GM18951 (cell line): ENCODE results near the gene PCDH18.

ENCODE experiments used
- POLR2A ChIP-seq: IDR thresholded peaks from 4 replicates; pipeline ENCODE4 v1.6.1; 2011; ENCODE audit warnings: mild to moderate bottlenecking; ENCODE audit not compliant: insufficient read length, insufficient read depth; ENCODE audit errors: extremely low read depth
- in situ Hi-C: fragments of 300-500 bp; cut with MboI; formaldehyde crosslinking; loops from one replicate; pipeline ENCODE4 v1.12.0; 2022; ENCODE audit warnings: low sequenced_read_pairs, mixed read lengths, inconsistent platforms; ENCODE audit not compliant: unreplicated experiment

Gene PCDH18

DNA sequence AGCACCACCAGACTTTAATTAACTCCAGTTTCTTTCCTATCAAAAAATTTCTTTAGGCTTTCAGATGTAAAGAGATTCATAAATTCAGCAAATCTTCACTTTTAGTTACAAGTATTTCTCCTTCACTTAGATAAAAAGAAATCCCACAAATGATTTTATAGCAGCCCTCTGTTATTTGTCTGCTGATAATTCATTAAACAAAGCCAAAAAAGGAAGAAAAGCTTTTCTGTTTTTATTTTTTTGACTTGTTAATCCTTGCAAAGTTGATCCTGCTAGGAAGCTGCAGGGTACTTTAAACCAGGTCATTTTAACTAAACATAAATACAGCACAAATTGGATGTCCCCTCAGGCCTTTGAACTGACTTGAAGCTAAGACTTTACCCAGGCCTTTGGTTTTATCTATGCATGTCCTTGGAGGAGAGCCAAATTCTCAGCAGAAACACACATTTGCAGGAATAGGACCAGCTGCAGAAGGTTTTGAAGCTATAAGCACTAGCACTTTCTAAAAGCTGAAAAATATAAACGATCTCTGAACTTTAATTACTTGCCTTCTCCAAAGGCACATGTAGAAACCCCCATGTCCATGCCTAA lies 57.5 kb downstream of the PCDH18 start:
- TF ChIP-seq POLR2A, result no peak
- in situ Hi-C loops, result no loop called here

DNA sequence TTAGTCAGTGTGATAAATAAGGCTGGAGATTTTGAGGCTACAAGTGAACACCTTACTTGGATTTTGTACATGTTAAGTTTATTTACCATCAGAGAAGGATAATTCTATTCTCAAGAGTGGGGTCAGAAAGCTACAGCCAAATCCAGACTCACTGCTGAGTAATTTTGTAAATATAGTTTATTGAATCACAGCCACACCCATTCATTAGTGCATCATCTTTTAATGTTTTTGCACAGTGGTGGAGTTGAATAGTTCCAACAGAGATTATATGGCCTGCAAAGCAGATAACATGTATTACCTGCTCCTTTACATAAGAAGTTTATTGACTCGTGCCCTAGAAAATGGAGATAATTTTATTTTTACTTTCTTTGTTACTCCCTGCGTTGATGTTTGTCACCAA lies 60.4 kb downstream of the PCDH18 start:
- in situ Hi-C loops, result no loop called here
- no peak for TF ChIP-seq POLR2A

DNA sequence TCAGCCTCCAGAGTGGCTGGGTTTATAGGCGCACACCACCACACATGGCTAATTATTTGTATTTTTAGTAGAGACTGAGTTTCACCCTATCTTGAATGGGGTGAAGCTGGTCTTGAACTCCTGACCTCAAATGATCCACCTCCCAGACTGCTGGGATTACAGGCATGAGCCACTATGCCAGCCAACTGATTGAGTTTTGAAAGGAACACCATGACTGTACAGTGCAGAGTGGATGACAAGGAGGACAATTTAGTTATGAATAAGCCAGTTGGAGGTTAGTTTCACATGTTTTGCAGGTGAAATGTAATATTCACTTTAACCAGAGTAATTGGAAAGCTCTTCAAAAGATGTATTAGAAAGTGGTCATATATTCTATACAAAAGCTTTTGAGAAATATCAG lies 60.8 kb downstream of the PCDH18 start:
- in situ Hi-C loops, result no loop called here
- no peak for TF ChIP-seq POLR2A

DNA sequence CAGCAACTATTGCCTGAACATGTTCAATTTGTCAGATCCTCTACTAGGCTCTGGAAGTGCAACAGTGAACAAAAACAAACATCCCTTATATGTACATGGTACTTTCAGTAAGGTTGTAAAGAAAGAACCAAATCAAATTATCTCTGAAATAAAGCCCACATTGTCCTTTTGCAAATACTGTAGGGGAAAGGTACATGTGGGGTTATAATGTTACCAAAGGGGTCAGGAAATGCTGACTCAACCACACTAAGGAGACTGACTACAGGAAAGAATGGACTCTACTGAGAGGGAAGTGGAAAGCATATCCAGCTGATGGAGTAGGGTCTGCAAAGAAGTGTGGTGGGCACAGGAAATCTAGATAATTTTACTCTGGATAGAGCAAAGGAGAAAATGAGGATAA lies 61.5 kb downstream of the PCDH18 start:
- no peak for TF ChIP-seq POLR2A
- in situ Hi-C loops, result no loop called here
